Epidermal melanocyte (primary cell): Measurements from ENCODE around the gene GTPBP6.
"Not testable (repeated sequence)": the region's sequence is repeated elsewhere in the genome, so short reads cannot be mapped to it uniquely, and the experiment has no call there.

Experiments
- DNase-seq: peaks from one replicate; pipeline ENCODE4 v3.0.0; 2011; ENCODE audit warnings: low spot score; ENCODE audit not compliant: insufficient read length

The GTPBP6 gene

DNA sequence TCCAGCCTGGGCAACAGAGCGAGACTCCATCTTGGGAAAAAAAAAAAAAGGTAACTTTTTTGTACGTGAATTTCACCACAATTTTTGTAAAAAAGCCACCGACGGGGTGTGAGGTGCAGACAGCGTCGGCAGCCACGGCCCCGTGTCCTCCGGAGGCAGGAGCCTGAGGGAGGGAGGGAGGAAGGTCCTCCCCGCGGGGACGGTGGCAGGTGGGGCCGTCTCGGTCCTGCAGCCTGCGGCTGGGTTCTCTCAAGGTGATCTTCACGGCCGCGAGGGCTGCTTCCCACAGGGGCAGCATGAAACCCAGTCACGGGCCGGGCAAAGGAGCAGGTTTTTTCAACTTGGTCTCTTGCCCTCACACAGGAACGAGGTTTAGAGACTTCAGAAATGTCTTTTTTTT lies 23.5 kb downstream of the GTPBP6 start:
- DNase-seq, result peak; percentile 11

DNA sequence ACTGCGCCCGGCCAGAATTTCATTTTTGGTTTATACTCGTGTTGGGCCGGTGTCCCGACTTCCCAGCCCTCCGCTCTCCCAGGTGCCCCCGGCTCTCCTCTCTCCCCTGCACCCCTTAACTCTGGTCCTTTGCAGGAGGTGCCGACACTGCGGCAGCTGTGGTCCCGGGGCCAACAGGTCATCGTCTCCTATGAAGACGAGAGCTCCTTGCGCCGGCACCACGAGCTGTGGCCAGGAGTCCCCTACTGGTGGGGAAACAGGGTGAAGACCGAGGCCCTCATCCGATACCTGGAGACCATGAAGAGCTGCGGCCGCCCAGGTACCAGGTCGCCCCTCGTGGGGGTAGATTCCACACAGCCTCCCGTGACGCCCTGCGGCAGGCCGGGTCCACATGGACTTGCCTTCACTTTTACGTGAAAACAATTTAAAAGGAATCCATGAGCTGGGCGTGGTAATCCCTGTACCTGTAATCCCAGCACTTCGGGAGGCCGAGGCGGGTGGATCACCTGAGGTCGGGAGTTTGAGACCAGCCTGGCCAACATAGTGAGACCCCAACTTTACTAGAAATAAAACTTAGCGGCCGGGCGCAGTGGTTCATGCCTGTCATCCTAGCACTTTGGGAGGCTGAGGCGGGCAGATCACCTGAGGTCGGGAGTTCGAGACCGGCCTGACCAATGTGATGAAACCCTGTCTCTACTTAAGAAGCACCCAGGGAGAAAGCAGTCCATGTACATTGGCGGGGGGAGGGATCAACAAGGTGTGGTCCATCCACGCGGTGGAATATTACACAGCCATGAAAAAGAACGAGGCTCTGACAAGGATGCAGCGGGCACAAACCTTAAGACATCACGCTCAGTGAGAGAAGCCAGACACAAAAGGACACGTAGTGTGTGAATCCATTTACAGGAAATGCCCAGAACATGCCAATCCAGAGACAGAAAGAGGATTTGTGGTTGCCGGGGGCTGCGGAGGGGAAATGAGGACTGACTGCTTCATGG lies 25.4 kb downstream of the GTPBP6 start:
- peak; percentile 13 for DNase-seq

DNA sequence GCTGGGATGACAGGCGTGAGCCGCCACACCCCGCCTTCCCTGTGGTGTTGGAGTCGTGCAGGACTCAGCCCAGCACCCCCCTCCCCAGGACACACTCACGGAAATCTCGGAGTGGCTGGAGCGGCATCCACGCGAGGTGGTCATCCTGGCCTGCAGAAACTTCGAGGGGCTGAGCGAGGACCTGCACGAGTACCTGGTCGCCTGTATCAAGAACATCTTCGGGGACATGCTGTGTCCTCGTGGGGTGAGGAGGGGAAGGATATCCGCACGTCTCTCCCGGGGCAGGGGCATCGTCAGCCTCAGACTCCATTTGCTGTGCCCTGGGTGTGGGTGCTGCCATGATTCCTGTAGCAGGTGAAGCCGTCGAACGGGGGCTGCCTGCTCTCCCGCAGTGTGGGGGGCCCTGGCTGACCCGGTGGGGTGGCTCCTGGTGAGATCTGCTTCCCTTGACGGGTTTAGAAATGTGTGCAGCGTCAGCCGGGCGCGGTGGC lies 27.1 kb downstream of the GTPBP6 start:
- DNase-seq, result peak; percentile 3

DNA sequence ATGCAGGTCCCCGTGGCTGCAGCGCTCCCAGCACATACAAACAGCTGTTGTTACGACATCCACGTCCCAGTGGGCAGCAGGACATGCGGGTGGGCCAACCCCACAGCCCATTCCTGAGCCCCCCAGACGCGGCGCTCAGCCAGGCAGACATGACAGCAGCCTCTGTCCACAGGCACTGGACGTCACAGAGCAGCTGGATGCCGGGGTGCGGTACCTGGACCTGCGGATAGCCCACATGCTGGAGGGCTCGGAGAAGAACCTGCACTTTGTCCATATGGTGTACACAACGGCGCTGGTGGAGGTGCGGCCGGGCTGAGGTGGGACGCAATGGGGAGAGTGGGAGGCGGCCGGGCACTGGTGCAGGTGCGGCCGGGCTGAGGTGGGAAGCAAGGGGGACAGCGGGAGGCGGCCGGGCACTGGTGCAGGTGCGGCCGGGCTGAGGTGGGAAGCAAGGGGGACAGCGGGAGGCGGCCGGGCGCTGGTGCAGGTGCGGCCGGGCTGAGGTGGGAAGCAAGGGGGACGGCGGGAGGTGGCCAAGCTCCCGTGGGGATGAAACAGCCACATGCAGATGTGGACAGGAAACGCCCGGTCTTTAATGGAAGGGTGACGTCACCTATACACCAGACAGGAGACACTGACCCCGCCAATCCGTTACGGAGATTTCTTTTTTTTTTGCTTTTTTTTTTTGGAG lies 28.0 kb downstream of the GTPBP6 start:
- DNase-seq, result no peak

DNA sequence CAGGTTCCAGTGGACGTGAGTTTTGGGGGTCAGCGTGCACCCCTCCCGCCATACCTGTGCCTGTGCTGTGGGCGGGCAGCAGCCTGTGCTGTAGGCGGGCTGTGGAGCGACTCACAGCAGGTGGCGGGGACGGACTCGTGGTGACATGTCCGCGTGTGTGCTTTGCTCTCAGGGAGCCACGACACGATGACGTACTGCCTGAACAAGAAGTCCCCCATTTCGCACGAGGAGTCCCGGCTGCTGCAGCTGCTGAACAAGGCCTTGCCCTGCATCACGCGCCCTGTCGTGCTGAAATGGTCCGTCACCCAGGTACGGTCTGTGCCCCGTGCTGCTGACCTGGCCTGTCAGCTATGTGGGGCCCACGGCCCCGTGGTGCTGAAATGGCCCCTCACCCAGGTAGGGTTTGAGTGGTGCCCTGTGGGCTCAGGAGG lies 30.0 kb downstream of the GTPBP6 start:
- DNase-seq, result no peak

DNA sequence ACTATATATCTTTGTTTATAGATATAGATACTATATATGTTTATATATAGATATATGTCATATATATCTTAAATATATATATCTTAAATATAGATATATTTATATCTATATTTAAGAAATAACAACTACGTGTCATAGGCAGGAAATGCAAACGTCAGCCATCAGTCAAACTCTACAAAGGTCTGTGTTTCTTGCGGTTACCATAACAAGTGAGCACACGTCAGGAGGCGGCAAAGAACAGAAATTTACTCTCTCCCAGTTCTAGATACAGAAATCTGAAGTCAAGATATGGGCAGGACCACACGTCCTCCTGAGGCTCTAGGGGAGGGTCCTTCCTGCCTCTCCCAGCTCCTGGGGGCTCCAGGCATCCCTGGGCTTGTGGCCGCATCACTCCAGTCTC lies 30.9 kb downstream of the GTPBP6 start:
- no peak for DNase-seq

DNA sequence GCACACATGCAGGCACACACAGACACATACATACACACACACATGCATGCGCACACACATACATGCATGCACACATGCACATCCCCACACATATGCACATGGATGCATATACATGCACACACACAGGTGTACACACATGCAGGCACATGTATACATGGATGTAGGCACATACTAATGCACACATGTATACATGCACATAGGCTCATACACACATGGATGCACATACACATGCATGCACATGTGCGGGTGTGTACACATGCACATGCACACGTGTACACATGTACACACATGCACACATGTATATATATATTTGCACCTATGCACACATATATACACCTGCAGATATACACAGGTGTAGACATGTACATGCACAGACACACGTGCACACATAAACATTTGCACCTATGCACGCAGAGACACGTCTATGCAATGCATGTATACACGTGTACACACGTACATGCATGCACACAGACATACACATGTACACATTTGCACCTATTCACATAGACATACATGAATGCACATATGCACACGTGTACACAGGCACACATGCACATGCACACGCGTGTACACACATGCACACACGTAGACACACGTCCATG lies 33.4 kb downstream of the GTPBP6 start:
- peak; percentile 15 for DNase-seq

DNA sequence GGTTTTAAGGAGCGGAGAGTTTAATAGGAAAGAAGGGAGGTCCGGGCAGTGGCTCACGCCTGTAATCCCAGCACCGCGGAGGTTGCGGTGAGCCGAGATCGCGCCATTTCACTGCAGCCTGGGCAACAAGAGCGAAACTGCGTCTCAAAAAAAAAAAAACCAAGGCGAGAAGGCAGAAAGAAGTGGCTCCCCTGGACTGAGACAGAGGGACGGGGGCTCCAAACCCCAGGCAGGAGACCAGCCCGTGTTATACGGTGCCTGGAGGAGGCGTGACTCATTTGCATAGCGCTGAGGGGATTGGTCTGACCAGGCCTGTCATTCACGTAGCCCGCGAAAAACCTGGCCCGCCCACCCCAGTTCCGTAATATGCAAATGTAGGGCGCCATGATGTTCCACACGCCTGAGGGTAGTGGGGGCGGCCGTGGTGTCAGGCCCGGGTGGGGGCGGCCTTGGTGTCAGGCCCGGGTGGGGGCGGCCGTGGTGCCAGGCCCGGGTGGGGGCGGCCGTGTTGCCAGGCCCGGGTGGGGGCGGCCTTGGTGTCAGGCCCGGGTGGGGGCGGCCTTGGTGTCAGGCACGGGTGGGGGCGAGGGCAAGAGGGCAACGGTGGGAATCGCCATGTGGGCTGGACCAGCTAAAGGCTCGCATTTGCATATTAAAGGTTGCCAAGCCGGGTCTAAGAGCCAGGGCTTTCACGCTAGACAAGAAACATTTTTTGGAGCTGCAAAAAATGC lies 35.3 kb downstream of the GTPBP6 start:
- peak; percentile 99 for DNase-seq

DNA sequence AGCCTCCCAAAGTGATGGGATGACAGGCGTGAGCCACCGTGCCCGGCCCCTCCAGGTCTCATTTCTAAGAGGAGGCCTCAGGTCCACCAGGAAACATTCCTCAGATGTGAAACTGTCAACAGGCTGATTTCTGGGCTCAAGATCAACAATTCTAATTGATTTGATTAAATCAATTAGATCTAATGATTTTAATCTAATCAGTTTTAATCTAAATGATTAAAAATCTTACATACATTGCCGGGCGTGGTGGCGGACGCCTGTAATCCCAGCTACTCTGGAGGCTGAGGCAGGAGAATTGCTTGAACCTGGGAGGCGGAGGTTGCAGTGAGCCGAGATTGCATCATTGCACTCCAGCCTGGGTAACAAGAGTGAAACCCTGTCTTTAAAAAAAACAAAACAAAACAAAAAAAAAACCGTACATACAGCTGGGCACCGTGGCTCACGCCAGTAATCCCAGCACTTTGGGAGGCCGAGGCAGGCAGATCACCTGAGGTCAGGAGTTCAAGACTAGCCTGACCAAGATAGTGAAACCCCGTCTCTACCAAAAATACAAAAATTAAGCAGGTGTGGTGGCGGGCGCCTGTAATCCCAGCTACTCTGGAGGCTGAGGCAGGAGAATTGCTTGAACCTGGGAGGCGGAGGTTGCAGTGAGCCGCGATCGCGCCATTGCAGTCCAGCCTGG lies 36.5 kb downstream of the GTPBP6 start:
- not testable (repeated sequence) for DNase-seq

DNA sequence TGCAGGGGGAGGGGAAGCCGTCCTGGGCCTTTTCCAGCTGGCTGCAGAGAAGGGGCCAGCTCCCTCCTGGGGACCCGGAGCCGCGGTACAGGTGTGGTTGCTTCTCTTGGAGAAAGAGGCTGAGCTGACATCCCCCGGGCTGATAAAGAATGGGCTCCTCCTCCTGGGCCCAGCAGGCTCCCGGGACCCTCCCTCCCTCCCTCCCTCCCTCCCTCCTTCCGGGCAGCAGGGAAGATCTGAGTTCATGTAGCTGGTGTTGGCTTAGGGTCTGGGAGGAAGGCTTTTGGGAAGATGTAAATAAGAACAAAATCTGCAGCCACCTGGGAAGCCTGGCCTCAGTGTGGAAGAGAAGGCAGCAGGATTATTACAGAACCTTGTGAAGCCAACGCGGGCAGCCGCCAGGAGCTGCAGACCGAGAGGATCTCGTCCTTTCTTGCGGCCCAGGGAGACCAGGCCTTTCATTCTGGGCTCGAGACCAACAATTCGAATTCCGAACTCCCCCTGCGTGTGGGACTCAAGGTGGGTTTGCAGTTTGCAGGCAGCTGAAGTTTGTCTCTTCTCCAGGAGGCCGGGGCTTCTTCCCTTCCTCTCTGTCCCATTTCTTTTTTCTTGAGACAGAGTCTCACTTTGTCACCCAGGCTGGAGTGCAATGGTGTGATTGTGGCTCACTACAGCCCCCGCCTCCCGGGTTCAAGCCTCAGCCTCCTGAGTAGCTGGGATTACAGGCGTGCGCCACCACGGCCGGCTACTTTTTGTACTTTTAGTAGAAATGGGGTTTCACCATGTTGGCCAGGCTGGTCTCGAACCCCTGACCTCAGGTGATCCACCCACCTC lies 37.2 kb downstream of the GTPBP6 start, which contains the start of gene PLCXD1:
Gene PLCXD1 (plus strand): TSS at position 216 of the 834 bp plus-strand sequence. CDS start 2,807 bp downstream, outside the sequence.
- peak; percentile 95 for DNase-seq

DNA sequence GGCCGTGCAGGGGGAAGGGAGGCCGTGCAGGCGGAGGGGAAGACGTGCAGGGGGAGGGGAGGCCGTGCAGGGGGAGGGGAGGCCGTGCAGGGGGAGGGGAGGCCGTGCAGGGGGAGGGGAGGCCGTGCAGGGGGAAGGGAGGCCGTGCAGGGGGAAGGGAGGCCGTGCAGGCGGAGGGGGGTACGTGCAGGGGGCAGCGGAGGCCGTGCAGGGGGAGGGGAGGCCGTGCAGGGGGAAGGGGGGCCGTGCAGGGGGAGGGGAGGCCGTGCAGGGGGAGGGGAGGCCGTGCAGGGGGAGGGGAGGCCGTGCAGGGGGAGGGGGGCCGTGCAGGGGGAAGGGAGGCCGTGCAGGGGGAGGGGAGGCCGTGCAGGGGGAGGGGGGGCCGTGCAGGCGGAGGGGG lies 37.9 kb downstream of the GTPBP6 start:
- not testable (repeated sequence) for DNase-seq

DNA sequence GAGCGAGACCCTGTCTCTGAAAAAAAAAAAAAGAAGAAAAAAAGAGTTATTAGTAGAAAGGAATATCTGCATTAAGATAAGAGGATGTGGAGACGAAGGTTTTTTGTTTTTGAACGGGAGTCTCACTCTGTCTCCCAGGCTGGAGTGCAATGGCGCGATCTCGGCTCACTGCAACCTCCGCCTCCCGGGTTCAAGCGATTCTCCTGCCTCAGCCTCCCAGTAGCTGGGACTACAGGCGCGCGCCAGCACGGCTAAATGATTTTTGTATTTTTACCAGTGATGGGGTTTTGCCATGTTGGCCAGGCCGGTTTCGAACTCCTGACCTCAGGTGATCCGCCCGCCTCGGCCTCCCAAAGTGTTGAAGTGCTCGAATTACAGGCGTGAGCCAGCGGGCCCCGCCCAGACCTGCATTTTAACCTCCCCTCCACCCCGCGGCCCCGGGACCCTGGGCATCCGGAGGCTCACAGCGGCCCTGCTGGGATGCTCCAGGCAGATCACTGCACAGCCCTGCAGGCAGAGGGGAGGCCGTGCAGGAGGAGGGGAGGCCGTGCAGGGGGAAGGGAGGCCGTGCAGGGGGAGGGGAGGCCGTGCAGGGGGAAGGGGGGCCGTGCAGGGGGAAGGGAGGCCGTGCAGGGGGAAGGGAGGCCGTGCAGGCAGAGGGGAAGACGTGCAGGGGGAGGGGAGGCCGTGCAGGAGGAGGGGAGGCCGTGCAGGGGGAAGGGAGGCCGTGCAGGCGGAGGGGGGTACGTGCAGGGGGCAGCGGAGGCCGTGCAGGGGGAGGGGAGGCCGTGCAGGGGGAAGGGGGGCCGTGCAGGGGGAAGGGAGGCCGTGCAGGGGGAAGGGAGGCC lies 38.6 kb downstream of the GTPBP6 start:
- not testable (repeated sequence) for DNase-seq

DNA sequence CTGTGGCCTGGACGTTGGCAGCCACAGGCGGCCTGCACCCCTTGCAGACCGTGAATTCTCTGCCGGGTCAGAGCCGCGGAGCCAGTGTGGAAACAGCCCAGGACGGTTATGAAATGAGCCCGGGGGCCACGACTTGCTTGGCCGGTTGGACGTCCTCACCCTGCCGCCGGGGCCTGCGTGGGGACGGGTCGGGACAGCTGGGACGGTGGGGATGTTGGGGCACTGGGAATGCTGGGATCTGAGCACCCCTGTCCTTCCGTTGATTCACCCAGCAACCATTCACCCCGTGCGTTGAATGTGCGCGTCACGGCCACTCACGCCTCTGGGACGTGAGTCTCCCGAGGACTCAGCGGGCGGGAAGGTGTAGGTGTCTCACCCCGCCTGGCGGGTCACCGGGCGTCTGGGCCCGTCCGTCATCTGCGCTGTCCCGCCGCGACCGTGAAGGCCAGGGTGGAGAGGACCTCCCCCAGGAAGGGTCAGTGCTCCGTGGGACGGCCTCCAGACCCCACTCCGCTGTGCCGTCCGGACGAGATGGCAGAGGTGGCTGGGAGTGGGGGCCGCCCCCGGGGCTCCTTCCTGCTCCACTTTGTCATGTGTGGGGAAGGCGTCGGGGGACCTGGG lies 41.9 kb downstream of the GTPBP6 start:
- DNase-seq, result peak; percentile 50

DNA sequence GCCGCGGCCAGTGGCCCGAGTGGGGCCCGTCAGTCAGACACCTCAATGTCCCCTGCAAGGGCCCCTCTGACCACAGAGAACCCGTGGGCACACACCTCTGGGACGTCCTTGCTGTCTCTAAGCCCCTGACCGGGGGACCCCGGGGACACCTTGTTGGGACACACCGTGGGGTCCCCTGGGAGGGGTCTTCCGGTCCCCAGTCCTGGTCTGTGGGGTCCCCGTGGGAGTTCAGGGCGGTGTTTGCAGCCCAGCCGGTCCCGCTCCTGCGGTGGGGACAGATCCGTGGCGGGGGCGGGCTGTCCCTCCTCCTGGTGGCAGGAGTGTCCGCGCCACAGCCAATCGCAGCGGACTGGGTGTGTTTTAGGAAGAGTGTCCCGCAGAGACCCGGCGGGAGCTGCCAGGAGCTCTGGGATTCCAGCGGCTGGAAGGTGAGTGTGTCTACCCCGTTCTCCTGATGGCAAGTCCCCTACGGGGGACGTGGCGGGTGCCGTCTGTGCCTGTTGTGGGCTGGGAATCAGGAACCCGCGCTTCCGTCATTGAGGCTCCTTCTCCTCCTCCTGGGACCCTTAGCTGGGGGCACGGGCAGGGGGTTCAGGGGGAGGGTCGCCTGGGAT lies 42.5 kb downstream of the GTPBP6 start:
- peak; percentile 90 for DNase-seq

DNA sequence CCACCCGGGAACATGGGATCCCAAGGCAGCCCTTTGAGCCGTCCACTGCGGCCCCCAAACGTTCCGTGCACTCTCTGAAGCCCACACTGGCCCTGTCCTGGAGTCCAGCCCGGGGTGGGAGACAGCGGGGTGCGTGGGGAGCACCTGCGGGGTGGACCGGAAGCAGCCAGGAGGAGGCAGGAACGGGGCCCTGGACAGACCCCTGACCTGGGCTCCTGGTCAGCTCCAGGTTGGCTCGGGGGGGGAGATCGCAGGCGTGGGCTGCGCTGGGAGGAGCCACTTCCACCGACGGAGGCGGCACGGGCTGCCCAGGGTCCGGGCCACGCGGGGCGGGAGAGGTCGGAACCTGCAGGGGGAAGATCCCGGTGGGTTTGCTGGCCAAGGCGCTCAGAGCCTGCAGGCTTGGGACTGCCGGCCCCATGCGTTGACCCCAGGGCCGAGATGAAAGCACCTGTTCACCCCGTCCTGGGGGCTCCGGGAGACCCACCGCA lies 43.1 kb downstream of the GTPBP6 start:
- no peak for DNase-seq

DNA sequence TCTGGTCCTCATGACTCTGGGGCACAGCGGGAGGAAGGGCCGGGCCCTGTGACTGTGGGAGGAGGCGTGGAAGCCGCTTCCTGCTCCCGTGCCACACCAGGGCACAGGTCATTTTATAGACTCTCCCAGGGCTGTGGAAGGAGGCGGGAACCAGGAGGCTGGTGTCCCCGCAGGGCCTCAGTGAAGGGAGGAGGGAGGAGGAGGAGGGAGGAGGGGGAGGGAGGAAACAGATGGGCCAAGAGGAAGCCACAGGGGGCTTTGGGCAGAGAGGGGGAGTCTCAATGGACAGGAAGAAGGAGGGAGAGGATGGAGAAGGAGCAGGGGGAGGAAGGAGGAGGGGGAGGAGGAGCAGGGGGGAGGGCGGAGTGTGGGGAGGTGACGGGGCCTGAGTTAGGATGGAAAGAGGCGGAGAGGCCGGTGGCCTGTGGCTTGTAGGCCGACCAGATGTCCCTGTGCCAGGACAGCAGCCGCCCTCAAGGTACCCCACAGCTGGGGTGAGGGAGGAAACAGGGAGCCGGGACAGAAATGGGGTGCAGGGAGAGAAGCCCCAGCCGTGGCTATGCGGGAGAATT lies 43.6 kb downstream of the GTPBP6 start:
- no peak for DNase-seq

DNA sequence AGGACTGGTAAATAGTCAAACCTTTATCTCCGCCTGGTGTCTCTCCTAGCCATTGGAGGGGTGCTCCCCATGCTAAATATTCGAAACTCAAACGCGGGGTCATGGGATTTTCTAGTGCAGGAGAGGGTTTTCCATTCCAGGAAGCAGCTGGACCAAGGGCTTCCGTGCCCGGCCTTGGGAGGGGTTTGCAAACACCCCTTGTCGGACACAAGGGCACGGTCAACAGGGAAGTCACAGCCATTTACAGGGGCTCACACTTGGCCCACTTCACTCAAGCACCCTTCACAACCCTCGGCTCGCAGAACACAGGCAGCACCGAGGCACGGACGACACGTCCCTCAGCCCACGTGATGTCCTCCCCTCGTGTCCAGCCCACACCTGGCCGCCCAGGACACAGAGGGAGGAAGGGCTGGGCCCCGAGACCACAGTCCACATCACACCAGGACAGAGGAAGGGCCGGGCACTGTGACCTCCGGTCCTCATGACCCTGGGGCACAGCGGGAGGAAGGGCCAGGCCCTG lies 47.7 kb downstream of the GTPBP6 start:
- no peak for DNase-seq
